Measurements from ENCODE around the gene TMEM9. TPM values are rescaled to one million over a fixed set of nuclear protein-coding genes. Genes with fewer than 3 reads are reported as not detected.

The TMEM9 gene
- 26.6 TPM for total RNA-seq
- long read RNA-seq, transcript TMEM9-204 (6 exons, 1,529 nt), result major isoform, 19 of 28 reads
- long read RNA-seq, partial matches to known transcripts, result 0 of 28 reads
- long read RNA-seq, other reads (novel, unspliced or antisense), result 1 of 28 reads

DNA sequence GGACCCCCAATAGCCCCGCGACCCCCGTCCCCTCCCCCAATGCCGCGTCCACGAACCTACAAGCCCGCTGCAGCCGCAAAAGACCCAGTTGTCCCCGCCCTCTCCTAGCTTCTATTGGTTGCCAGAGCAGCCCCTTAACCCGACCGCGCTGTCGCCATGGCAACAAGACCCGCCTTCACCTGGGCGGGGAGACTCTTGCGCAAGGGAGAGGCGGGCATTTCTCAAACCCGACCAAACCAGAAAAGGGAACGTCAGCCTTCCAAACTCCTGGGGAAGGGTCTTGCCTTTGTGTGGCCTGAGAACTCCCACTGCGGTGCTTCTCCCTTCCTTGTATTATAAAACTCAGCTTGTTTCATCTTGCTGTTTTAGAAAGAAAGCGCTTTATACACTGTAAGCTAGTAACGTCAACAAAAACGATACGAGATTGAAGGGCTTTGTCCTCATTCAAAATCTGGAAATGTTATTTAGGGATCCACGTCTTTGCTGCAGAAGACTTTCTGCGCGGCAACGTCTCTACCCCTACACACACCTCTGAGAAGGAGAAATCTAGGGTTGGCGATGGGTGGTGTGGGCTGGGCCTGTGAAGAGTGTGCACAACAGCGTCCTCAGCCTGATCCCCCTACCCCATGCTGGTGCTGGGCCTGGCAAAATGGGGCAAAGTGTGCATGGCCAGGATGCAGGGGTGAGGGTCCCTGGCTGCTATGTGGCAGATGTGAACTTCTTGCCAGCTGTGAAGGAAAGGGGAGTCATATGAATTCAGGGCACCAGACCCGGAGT lies at the start of gene TMEM9:
TSS of gene TMEM9 (minus strand) at position 86 of the 777 bp plus-strand sequence. CDS start 551 bp downstream, outside the sequence.
- intact Hi-C loops (cut with DNase I), result loop anchor here (1.0 to 2.0 kb wide), 2 partner anchors 16 to 68 kb away; no protein-coding TSS in a partner anchor
- peak; percentile 97 for ATAC-seq

DNA sequence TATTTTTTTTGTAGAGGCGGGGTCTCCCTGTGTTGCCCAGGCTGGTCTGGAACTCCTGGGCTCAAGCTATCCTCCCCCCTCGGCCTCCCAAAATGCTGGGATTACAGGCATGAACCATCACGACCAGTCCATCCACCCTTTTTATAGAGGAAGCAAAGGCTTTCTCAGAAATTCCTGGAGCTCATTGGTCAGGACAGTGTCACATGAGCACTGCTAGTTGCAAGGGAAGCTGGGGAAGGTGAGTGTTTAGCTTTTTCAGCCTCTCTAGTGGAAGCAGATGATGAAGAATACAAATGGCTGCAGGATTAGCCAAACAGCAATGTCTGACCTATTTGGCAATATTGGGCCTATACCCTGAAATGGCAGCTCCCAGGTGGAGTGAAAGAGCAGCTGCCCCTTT lies 44.3 kb upstream of the TMEM9 start:
- intact Hi-C loops (cut with DNase I), result no loop called here

More for the DNA sequence above, at the start of gene TMEM9:
- peak; percentile 97 for DNase-seq (ENCODE audit: missing footprints)

DNA sequence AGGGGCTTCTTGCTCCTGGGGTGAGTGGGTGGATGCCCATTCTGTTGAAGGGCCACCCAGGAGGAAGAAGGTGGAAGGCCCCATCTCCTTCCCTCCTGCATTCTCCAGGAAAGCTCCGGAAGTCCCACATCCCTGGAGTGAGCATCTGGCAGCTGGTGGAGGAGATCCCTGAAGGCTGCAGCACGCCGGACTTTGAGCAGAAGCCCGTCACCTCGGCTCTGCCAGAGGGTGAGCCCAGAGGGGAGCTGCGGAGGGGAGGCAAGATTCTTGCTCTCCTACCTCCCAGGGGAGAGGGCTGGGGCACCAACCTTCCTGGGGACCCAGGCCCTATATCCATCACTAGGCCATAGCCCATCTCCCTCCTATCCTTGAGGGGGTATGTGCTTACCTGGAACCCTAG lies 39.8 kb upstream of the TMEM9 start:
- DNase-seq (ENCODE audit: missing footprints), result no peak
- no peak for ATAC-seq
- intact Hi-C loops (cut with DNase I), result no loop called here

More for the DNA sequence above, 44.3 kb upstream of the TMEM9 start:
- ATAC-seq (no peak), DNase-seq (ENCODE audit: missing footprints) (no peak)

DNA sequence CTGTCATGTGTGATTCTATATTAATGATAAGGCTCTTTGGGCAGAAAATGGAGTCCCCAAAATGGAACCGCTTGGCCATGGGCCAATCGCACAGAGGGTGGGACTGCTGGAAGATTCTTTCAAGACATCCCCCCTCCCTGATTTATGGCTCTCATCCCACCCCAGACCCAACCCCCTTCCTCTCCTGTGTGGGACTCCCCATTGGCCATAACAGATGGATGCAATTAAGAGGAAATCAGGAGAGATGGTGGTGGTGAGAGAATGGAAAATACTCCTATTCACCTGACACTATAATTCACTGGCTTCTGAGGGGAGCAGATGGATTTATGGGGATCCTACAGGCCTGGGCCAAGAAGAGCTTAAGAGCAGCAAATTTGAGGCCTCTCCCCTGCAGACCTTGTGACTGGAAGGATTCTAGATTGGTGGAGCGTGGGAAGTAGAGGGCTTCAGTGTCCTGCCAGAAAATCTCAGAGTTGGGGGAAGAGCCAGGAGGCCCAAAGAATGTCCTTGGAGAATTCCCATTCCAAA lies 38.1 kb upstream of the TMEM9 start:
- intact Hi-C loops (cut with DNase I), result no loop called here
- ATAC-seq (no peak), DNase-seq (ENCODE audit: missing footprints) (no peak)

- no peak for ATAC-seq
- DNase-seq (ENCODE audit: missing footprints), result no peak
- intact Hi-C loops (cut with DNase I), result no loop called here
These were observed 37.5 kb upstream of the TMEM9 start for GRCh38 chr1:201191653-201192260.

GRCh38 chr1:201190624-201191051 lies 36.4 kb upstream of the TMEM9 start, which contains the start of gene IGFN1:
IGFN1 (plus strand) TSS chr1:201190824; CDS start chr1:201193294, 2,470 bp downstream.
- ATAC-seq, result no peak
- intact Hi-C loops (cut with DNase I), result no loop called here

DNA sequence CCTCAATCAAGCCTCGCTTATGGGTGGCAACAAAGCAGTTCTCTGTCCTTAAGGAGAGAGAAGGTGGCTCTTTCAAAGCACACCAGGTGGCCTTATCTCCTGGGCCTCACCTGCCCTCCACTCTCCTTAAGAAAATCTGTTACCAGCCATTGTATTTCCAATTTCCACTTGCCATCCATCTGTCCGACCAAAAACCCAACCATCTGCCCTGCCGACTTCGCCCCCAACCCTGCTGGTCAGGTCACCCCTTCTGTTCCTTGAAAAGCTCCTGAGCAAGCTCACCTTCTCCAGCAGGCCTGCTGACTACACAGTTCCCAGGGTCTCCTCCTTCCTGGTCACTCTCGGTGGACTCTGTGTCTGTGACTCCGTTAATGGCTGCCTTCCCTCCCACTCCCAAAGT lies 35.7 kb upstream of the TMEM9 start:
- intact Hi-C loops (cut with DNase I), result no loop called here
- DNase-seq (ENCODE audit: missing footprints) (no peak), ATAC-seq (no peak)

More at GRCh38 chr1:201190624-201191051, 36.4 kb upstream of the TMEM9 start, which contains the start of gene IGFN1:
- no peak for DNase-seq (ENCODE audit: missing footprints)

GRCh38 chr1:201189085-201189484 lies 34.8 kb upstream of the TMEM9 start:
- intact Hi-C loops (cut with DNase I), result no loop called here
- no peak for DNase-seq (ENCODE audit: missing footprints)
- ATAC-seq, result no peak

DNA sequence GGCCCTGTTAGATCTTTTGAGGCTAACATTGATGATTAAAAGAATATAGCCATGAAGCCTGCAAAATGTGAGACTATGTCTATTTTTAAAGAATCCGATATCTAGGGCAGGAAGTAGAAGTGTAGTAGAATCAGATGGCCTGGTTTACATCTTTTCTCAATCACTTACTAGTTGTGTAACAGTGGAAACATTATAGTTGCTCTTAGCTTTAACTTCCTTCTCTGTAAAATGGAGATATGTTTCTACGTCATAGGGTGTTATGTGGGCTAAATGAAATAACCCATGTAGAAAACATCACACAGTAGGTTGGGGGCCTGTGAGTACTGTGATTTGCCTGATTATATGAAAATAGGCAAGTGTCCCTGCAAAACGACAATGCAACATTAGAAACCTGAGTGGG lies 31.9 kb upstream of the TMEM9 start:
- no peak for DNase-seq (ENCODE audit: missing footprints)
- intact Hi-C loops (cut with DNase I), result no loop called here
- no peak for ATAC-seq

DNA sequence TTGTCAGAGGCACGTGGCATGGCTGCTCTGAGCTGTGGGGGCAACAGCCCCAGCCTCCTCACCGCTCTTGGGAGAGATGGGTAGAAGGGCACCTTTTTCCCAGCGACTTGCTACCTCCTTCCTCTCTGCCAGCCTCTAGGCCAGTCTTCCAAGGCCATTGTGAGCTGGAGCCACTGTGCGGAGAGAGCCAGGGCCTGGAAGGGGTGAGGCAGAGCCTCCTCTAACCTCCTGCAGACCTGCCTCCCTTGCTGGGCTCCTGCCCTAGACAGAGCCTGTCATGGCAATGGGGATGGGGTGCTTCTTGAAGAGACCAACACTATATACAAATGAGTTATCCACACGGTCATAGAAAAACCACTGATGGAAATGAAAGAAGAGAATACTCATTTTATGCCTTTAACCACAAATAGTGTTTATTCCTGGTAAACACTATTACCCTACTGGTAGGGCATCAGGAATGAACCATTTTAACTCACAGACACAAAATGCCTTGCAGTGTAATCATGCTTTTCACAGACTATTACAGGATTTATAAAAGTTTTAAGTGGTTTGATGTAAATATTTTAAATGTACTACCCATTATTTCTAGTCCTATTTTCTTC lies 31.4 kb upstream of the TMEM9 start:
- ATAC-seq, result no peak
- intact Hi-C loops (cut with DNase I), result no loop called here
- DNase-seq (ENCODE audit: missing footprints), result no peak

GRCh38 chr1:201185123-201185453 lies 30.8 kb upstream of the TMEM9 start:
- intact Hi-C loops (cut with DNase I), result no loop called here
- ATAC-seq, result no peak
- no peak for DNase-seq (ENCODE audit: missing footprints)

GRCh38 chr1:201184307-201185122 lies 30.2 kb upstream of the TMEM9 start:
- ATAC-seq (peak; percentile 77), DNase-seq (ENCODE audit: missing footprints) (no peak)
- intact Hi-C loops (cut with DNase I), result no loop called here

DNA sequence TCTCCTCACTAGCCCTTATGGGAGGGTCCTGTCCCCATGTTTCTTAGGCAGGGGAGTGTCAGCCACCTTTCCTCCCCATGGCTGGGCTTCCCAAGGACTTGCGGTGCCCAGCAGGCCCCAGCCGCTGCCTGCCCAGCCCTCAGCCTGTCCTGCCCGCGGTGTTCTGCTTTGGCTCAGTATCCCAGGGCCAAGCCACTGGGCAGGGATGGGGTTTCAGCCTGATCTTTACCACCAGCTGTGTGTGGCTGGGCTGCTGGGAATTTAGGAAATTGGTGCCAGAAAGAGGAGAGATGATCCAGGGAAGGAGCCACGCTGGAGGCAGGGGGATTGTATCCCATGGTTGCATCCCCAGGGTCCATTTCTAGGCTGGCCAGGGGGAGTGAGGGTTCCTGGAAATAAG lies 29.5 kb upstream of the TMEM9 start:
- intact Hi-C loops (cut with DNase I), result no loop called here
- no peak for ATAC-seq
- DNase-seq (ENCODE audit: missing footprints), result no peak

DNA sequence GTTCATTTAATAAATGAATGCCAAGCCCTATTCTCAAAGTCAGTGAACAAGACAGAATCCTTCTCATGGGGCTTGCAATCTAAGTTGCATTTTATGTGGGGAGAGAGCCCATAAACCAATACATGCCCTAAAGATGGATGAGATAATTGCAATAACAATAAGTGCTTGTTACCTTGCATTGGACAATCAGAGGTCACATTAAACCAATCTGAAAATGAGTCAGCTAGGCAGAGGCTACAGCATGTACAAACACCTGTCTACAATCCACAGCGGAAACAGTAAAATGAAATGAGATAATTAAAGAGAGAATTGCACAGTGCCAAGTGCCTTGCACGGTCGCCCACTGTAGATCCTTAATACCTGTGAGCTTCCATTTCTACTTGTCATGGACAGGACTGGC lies 28.9 kb upstream of the TMEM9 start:
- intact Hi-C loops (cut with DNase I), result no loop called here
- no peak for DNase-seq (ENCODE audit: missing footprints)
- no peak for ATAC-seq

- intact Hi-C loops (cut with DNase I), result no loop called here
- DNase-seq (ENCODE audit: missing footprints), result no peak
- ATAC-seq, result no peak
These were observed 27.5 kb upstream of the TMEM9 start for GRCh38 chr1:201181726-201182125.

DNA sequence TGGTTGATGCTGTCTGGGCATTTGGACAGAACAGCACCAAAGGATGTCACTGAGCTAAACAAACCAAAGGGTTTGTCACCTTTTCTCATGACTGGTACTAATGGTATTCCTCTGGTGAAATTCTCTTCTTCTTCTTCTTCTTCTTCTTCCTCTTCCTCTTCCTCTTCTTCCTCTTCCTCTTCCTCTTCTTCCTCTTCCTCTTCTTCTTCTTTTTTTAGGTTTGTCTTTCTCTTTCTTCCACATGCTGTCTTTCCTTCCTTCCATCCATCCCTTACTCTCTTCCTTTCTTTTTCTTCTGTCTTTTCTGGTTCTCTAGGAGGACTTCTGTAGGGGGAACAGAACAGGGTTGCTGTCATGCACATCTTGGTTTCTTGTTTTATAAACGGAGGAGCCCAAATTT lies 27.0 kb upstream of the TMEM9 start:
- DNase-seq (ENCODE audit: missing footprints) (no peak), ATAC-seq (no peak)

GRCh38 chr1:201180901-201181300 lies 26.6 kb upstream of the TMEM9 start:
- DNase-seq (ENCODE audit: missing footprints) (no peak), ATAC-seq (no peak)
- intact Hi-C loops (cut with DNase I), result no loop called here

More for the DNA sequence above, 27.0 kb upstream of the TMEM9 start:
- intact Hi-C loops (cut with DNase I), result no loop called here

DNA sequence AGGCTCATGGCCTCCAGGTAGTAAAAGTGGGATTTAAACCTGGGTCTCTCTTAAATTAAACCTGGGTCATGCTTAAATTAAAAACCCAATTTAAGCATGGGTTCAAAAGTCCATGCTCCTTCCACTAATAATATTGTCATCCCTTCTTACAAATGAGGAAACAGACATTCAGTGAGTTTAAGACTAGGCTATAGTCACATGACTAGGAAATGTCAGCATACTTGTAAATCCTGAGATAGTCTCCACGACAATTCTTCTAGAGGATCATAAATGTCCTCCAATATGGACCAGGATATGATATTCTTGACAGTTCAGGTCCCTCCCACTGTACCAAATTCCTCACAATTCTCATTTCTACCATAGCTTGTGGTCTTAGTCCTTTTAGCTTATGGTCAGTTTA lies 25.9 kb upstream of the TMEM9 start:
- DNase-seq (ENCODE audit: missing footprints) (no peak), ATAC-seq (no peak)
- intact Hi-C loops (cut with DNase I), result no loop called here

DNA sequence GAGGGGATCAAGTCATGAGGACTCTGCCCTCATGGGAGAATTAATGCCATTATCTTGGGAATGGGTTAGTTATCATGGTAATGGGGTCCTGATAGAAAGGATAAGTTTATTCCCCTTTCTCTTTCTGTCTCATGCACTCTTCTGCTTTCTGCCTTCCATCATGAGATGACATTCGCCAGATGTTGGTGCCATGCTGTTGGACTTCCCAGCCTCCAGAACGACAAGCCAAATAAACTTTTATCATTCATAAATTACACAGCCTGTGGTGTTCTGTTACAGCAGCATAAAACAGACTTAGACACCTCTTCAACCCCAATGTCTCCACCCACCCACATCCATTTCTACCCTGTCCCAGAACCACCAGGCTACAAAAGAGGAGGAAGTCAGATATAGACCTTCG lies 24.4 kb upstream of the TMEM9 start:
- ATAC-seq, result no peak
- no peak for DNase-seq (ENCODE audit: missing footprints)
- intact Hi-C loops (cut with DNase I), result no loop called here
